GM21576 (cell line): Measurements from ENCODE around the gene MAST4.

ENCODE experiments used
- ATAC-seq: cut with Tn5 transposase; IDR thresholded peaks from one replicate; pipeline ENCODE4 v1.9.1; 2021; ENCODE audit warnings: mild to moderate bottlenecking, moderate library complexity; ENCODE audit not compliant: unreplicated experiment

Gene MAST4

DNA sequence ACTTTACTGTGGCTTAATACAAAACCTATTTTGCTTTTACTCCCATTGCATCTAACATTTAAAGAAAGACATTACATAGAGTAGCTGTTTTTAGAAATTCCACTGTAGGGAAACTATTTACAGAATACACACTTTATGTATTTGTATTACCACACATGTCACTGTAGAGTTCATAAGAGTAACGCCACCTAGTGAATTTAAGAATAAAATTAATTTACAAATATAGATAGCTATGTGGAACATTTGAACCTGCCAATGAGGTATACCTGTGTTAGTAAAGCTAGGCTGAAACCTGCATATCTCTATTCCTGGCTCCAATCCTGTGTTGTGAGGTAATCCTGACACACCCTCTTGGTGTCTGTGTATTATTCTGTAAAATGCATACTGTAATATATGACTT lies 234.4 kb downstream of the MAST4 start:
- ATAC-seq = no peak

DNA sequence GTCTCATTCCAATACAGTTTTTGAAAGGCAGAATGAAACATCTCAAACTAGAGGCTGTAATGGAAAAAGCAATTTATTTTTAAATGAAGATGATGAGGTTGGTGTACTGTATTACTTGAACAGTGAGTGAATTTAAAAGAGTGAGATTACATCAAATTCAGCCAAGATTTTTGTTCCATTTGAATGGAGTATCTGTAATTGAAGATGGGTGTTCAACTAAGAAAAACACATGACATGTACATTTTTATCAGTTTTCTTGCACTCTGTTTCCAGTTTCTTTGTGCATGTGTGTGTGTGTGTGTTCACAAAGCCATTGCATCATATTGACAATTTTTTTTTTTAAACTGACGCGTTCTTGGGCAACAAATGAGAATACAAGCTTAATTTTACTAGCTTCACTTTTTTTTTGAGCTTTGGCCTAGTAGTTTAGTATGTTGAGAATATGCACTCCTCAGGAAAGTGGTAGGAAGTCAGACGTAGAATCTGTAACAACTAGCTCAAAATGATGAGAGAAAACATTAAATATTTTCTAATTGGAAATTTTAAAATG lies 243.5 kb downstream of the MAST4 start:
- no peak for ATAC-seq

DNA sequence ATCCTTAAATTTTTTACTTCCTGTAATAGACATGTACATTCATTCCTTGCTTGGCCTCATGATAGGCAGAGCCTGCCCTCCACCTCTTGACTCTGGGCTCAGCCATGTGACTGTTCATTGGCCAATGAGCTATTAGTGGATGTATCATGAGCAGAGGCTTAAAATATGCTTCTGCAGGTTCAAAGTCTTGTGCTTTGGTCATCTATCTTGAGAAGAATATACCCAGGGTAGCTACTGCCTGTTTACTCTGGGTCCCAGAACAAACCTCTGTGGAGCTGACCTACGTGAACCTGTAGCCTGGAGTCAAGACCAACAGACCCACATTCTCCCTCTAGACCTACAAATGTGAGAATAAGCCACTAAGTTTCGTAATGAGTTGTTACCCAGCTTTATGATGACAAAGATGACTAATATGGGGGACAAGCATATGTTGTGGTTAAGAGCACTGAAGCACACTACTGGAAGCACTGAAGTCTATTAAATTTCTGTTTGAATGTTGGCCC lies 244.4 kb downstream of the MAST4 start:
- peak; percentile 100 for ATAC-seq

- no peak for ATAC-seq
These were observed 245.1 kb downstream of the MAST4 start for GRCh38 chr5:66841264-66841663.

- ATAC-seq = no peak
These were observed 246.3 kb downstream of the MAST4 start for GRCh38 chr5:66842540-66842939.

DNA sequence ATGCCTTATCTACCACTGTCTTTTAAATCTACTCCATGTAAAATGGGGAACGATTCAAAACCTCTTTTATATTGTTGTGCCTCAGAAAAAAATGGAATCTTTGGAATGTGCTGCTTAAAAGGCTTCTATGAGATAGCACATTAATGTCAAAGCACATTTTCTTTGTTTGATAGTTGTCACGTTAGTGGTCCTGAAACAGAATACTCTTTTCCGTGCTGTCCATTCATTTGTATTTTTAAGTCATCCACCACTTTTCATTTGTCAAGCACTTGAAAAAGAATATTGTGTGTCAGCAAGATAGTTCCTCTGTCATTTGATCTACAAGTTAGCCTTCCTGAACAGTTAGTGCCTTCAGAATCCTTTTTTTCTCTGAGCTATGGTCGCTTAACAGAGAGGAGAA lies 246.9 kb downstream of the MAST4 start:
- no peak for ATAC-seq

DNA sequence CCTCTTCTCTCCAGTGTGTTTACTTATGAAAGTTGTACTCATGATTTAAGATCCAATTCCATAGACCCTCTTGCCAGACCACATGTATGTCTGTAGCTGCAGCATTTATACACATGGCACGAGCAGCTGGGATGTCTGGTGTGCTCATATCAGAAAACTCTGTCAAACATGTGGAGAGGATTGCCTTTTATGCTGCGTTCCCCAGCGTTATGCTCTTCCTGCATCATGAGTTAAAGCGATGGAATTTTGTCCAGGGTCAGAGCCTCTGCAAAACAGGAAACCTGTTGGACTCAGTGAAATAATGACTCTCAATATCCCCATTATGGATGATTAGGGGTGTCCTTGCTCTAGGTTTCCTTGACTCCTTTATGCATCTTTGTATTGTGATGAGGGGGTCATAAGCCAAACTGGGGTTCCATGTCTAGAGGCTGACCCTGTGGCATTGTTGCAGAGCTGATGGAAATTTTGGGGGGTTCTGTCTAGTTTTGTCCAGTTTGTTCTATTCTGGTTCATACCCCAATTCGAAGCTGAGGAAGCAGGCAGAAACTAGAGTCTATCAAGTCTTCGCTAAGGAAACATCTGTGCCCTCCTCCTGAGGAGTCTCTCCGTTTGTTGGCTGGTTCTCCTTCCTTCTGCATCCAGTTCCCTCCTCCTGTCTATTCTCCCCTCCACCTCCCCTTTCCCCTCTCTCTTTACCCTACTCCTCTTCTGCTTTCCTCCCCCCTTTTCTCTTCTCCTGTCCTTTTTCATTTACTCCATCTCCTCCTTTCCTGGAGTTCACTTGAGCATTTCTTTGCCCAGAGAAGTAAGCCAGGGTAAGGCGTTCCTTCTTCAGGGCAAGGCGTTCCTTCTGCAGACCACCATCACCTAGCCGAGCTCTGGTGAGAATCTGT lies 252.8 kb downstream of the MAST4 start:
- no peak for ATAC-seq

DNA sequence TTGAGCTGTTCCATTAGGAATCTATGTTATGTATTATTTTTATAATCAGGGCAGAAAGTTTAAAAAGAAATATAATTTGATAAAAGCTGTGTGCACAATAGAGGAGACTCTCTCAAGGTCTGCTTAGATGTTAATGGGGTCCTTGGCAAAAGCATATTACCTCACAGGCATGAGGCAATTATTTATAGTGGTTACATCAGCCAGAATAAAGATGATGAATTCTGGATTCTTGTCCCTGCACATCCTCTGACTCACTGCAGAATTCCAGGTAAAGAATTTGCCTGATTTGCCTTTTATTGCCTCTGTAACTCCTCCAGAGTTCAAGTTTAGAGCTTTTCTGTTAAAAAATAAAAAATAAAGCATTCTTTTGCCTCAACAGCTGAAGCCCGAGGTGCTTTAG lies 253.6 kb downstream of the MAST4 start:
- ATAC-seq = no peak

DNA sequence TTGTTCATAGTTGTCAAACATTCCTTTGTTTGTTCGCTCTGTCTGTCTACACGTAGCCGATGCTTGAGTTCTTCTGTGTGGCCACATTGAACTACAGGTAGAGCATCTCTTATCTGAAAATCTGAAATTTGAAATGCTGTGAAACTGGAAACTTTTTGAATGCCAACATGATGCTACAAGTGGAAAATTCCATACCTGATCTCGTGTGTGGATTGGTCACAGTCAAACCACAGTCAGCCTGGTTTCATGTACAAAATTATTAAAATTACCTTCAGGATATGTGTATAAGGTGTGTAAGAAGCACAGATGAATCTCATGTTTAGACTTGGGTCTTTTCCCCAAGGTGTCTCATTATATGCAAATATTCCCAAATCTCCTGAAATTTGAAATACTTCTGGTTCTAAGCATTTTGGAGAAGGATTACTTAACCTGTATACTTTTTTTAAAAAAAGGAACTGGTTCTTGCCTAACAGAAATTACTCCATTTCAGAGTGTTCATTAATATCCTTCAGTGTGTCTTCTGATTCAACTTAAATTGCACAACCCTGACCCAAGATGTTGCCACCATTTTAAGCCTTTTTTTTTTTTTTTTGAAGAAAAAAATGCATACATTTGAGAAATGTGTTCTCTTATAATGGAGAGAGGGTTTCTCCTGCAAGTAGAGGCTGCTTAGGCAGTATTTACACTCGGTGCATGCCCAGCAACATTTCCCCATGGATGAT lies 254.3 kb downstream of the MAST4 start:
- ATAC-seq = no peak

DNA sequence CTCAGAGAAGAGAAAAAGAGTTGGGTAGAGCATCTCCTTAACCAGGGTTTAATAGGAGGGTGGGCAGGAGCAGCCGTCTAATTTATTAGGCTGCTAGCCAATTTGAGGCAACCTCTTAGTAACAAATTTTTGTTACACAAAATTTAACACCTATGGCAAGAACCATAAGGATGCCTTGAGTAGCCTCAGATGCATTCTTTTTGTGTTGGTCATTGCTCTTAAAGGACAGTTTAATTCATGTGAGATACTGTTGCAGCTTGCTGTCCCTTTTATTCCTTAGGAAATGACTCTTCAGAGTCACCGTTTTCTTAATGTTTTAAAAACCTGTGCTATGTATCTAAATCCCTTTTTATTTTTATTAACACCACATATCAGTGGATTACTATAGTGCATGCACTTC lies 255.1 kb downstream of the MAST4 start:
- ATAC-seq = no peak

GRCh38 chr5:66854416-66854815 lies 258.2 kb downstream of the MAST4 start:
- no peak for ATAC-seq

- ATAC-seq = no peak
These were observed 260.0 kb downstream of the MAST4 start for GRCh38 chr5:66856041-66856805.

DNA sequence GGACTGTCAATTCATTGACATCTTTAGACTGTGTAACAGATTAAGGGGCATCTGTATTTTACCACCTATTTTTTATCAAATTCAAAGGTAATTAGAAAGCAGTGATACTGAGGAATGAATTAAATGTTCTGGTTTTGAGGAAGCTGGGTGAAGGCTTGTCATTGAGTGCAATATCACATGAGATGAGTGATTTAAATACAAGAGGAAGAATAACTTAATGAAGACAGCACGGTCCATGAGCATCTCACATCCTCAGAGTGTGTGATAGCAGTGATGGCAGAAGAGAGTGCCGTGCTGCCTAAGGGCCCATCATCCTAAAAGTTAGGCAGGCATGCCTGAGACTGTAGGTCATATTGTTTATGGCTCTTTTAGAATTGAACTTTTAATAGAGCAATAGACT lies 263.3 kb downstream of the MAST4 start:
- no peak for ATAC-seq

DNA sequence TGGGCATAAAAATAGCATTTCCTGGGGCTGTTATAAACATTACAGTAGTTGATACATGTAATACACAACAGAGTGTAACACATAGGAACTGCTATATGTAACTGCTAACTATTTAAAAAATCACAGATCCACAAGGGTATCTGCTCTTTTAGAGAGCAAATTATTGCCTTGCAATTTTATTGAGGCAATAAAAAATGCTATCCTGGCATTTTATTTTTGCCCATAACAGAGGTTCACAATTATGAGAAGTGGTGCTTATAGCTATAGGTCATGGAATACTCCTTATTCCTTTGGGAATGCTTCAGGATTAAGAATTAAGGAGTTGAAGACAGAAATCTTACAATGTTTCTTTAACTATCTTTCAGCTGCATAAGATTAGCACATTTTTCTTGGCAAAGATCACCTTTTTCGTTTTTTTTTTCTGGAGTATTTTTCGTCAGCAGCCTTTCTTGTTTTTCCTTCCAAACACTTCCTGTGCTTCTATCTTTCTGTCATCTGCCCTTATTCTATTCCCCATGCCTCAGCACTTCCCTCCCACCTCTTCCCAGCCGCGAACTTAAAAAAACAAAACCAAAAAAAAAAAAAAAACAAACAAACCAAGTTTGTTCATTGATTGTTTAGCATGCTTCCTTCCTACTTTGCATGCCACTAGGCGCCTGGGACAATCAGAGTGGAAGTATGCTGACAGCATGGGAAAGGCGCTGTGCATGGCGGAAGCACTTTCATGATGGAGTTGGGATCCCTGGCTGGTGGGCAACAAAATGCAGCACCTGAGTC lies 264.2 kb downstream of the MAST4 start:
- ATAC-seq = no peak

DNA sequence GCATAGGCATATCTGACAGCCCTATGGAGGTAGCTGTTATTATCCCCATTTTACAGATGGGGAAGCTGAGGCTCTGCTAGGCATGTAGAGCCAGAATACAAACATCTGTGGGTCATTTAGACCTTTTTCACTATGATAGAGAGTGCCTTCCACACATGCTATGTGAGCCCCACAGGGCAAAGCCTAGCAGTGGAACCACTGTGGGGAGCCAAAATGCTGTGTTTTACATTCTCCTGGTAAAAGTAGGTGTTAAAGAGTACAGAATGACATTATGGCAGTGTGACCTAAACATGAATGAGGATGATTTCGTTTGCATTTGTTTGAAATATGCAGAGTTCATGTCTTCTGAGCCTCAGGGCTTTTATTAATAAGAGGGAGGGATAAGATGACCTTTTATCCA lies 265.2 kb downstream of the MAST4 start:
- ATAC-seq = no peak

DNA sequence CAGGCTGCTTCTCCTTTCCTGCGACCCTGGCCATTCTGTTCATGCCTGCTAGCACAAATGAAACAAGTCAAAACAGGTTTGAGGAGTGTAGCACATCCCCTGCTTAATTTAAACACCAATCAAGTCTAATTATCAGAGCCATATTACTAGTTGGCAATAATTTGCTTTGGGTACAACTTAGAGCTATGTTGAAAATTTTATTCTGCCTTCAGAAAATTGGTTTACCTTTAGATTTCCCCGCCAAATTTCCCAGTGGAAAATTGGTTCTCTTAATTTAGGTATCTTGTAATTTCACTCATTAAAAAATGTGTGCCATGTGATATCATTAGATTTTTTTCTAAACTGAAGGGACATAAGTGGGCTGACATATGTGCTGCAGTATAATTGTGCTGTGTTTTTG lies 265.8 kb downstream of the MAST4 start:
- no peak for ATAC-seq

DNA sequence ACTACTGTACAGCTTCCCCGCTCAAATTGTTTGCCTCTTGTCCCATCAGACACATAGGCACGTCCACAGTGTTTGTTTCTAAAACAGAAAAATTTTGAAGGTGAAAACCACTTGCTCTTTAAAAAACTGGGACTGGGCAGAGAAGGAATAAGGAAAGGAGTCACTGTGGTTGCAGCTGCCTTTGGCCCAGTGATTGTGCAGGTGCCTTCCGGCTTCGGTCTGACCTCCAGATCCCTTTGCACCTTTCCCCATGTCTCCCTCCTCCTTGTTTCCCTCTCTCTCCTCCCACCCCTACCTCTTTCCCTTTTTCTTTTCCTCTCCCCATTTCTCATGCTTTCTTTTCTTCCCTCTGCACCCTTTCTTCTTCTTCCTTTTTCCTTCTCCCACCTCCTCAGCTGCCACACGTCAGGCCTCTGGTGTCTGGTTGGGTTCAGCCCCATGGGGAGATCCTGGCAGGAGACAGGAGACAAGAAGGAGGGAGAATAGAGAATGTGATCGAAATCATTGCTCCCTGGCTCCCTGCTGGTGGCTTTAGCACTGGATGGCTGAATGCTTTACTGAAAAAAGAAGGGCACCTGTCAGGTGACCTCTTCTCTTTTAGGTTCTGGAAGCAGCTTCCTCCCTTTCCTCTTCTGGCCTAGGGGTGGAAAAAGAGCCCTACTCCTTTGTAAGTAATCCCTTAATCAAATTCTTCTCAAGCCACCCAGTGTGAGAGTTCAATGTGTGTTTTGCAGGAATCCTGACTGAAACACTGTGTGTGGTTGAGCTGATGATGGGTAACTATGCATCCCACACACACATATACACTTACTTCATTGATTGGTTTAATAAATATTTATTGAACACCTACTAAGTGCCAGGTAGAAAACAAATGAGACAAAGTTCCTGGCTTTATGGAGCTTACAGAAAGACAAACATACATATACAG lies 267.3 kb downstream of the MAST4 start:
- ATAC-seq = no peak

- no peak for ATAC-seq
These were observed 268.2 kb downstream of the MAST4 start for GRCh38 chr5:66864240-66864884.
